Naive thymus-derived CD4-positive, alpha-beta T cell (primary cell): ENCODE results near the gene KCNE3. TPM values are rescaled to one million over a fixed set of nuclear protein-coding genes. Genes with fewer than 3 reads are reported as not detected.

Experiments used
- ATAC-seq: fragments of 150-1000 bp; cut with Tn5 transposase; 2 replicates; pipeline ENCODE4 v1.10.0; 2021; ENCODE audit warnings: mild to moderate bottlenecking, moderate library complexity
- CTCF ChIA-PET: fragments of 350-600 bp; sonication (Branson Sonifier 250); formaldehyde crosslinking; loops from one replicate; lab custom pipeline; 2021; ENCODE audit warnings: antibody characterized with exemption; lab: Charles Lee
- POLR2A ChIA-PET: fragments of 350-600 bp; sonication (Branson Sonifier 250); formaldehyde crosslinking; loops from one replicate; lab custom pipeline; 2021; ENCODE audit warnings: antibody characterized with exemption, inconsistent platforms; lab: Charles Lee
- DNase-seq, 9 donors: peaks; one replicate each; pipeline versions ENCODE4 v3.0.0 to v3.0.0-alpha.2; 2020 to 2022; ENCODE audit warnings: mixed read lengths in 1 of 9
- H3K27ac ChIP-seq: one replicate; pipeline ENCODE4 v1.7.0; 2013; ENCODE audit warnings: mild to moderate bottlenecking, low read depth, low read length, moderate library complexity
- H3K27me3 ChIP-seq, 2 donors: one replicate each; pipeline ENCODE4 v1.7.0; 2013; ENCODE audit warnings: low read length in 2 of 2, mild to moderate bottlenecking in 2 of 2, moderate library complexity in 2 of 2; ENCODE audit not compliant: control insufficient read depth in 2 of 2, insufficient read depth in 2 of 2
- H3K36me3 ChIP-seq, 3 experiments: 1 replicate in 2 of 3; 2 replicates in 1 of 3; pipeline ENCODE4 v1.7.0; 2013; ENCODE audit warnings: low read length in 3 of 3, mild to moderate bottlenecking in 3 of 3, moderate library complexity in 1 of 3; ENCODE audit not compliant: insufficient read depth in 3 of 3, control insufficient read depth in 2 of 3
- H3K4me1 ChIP-seq, 2 donors: one replicate each; pipeline ENCODE4 v1.7.0; 2013; ENCODE audit warnings: low read length in 2 of 2, mild to moderate bottlenecking in 2 of 2, moderate library complexity in 1 of 2; ENCODE audit not compliant: control insufficient read depth in 2 of 2, insufficient read depth in 2 of 2
- H3K4me3 ChIP-seq: 2 replicates; pipeline ENCODE4 v1.7.0; 2013; ENCODE audit warnings: mild to moderate bottlenecking, low read length
- H3K9me3 ChIP-seq, 3 experiments: 1 replicate in 2 of 3; 2 replicates in 1 of 3; pipeline ENCODE4 v1.7.0; 2013; ENCODE audit warnings: low read length in 3 of 3; ENCODE audit not compliant: control insufficient read depth in 2 of 3
- H3K27ac Mint-ChIP-seq, 9 donors: one replicate each; pipeline ENCODE4 v1.8.0; 2020 to 2022; ENCODE audit warnings: mixed read lengths in 9 of 9, mild to moderate bottlenecking in 8 of 9, moderate library complexity in 5 of 9, inconsistent platforms in 2 of 9
- H3K27me3 Mint-ChIP-seq, 5 donors: one replicate each; pipeline ENCODE4 v1.8.0; 2021 to 2022; ENCODE audit warnings: mixed read lengths in 5 of 5, mild to moderate bottlenecking in 1 of 5
- H3K36me3 Mint-ChIP-seq, 5 donors: one replicate each; pipeline ENCODE4 v1.8.0; 2020 to 2022; ENCODE audit warnings: mixed read lengths in 5 of 5, mild to moderate bottlenecking in 3 of 5, inconsistent platforms in 1 of 5
- H3K4me1 Mint-ChIP-seq, 7 donors: one replicate each; pipeline ENCODE4 v1.8.0; 2020 to 2022; ENCODE audit warnings: mixed read lengths in 7 of 7, mild to moderate bottlenecking in 3 of 7, inconsistent platforms in 1 of 7
- H3K4me3 Mint-ChIP-seq, 10 donors: one replicate each; pipeline ENCODE4 v1.8.0; 2020 to 2022; ENCODE audit warnings: mild to moderate bottlenecking in 10 of 10, mixed read lengths in 10 of 10, moderate library complexity in 6 of 10, inconsistent platforms in 2 of 10
- H3K9me3 Mint-ChIP-seq, 11 donors: one replicate each; pipeline ENCODE4 v1.8.0; 2020 to 2022; ENCODE audit warnings: mixed read lengths in 11 of 11, mild to moderate bottlenecking in 4 of 11, inconsistent platforms in 1 of 11, moderate library complexity in 1 of 11
- intact Hi-C, 2 donors: fragments of 100-400 bp; cut with micrococcal nuclease; formaldehyde crosslinking; loops; one replicate each; pipeline ENCODE4 v1.15.1; 2023
- polyA plus RNA-seq, 2 donors: library from polyadenylated mRNA; unstranded; fragments of 300-500 nt; fragmentation: Illumina TruSeq; gene quantifications; one replicate each; pipeline ENCODE4 v1.2.3, GENCODE V29; 2021
- total RNA-seq, 6 experiments: library from RNA in 5 of 6; stranded (reverse) in 5 of 6; gene quantifications; 1 replicate in 5 of 6; 2 replicates in 1 of 6; pipeline ENCODE4 v1.2.3 and lab custom pipeline; 2021 to 2026

The KCNE3 gene
- total and polyA plus RNA-seq, 7 experiments from 2014 or later: 0.27 to 16.4 (median 0.97) TPM; not detected in 3

DNA sequence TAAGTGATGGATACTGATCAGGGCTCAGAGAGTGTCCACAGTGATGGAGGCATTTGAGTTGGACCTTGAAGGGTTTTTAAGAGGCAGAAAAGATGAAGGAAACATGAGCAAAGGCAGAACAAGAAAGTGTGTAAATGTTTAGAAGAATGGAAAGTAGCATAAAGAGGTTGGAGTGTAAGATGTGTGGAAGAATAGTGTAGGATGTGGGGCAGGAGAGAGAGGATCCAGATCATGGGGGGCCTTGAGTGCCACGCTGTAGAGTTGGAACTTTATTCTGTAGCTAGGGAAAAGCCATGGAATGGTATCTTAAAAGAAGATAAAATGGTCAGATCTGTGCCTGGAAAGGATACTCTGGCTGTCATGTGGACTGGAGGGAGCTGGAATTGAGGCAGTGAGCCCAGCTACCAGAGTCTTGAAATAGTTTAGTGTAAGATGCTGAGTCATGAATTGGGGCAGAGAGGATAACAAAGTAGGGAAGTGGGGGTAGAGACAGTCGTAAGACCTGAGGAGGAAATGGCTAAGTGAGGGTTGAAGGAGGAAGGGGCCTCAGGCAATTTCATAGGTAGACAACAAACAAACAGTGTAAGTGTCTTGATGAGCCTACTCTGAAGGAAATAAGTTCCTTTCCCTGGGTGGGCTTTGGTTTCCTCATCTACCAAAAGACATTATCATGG, 6.7 kb downstream of the KCNE3 start:
- Mint-ChIP-seq H3K4me3 (no peak overlapping the region), H3K36me3 (no peaks in the 10 kb centered on the region), H3K9me3 (no peaks in the 10 kb centered on the region), H3K27me3 (peaks cover 12 to 17% (median 14%) of the 10 kb centered on the region in 5 donors), H3K27ac (no peak overlapping the region), H3K4me1 (no peaks in the 10 kb centered on the region)
- no peak for DNase-seq
- Histone ChIP-seq H3K27ac (no peak overlapping the region), H3K36me3 (no peaks in the 10 kb centered on the region), H3K4me3 (no peak overlapping the region), H3K27me3 (no peaks in the 10 kb centered on the region), H3K4me1 (no peaks in the 10 kb centered on the region), H3K9me3 (no peaks in the 10 kb centered on the region)
- CTCF ChIA-PET: interaction anchor here (0.6 to 0.9 kb wide), 2 partner anchors 11 to 70 kb away, joined by 4 read pairs; no protein-coding TSS in a partner anchor
- POLR2A ChIA-PET: no interaction called here
- intact Hi-C loops: no loop called here
- ATAC-seq: peak; percentile 63

DNA sequence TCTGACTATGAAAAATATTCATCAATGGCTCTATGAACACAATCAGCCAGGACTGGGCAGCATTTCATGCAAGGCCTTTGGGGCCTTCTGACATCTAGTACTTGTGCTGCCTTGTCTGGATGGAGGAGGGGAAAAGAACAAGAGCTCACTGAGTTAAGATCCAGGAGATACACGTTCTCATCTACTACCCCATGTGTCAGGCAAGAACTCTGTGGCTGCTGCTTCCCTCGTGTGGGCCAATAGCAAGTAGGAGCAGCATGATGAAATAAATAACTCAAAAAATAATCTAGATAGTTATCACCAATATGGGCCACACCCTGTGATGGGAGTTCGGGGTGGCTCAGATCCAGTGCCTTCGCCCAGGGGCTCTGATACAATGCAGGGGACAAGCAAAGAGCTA, 7.3 kb downstream of the KCNE3 start:
- peak; percentile 42 for ATAC-seq
- ChIA-PET POLR2A (no interaction called here), CTCF (interaction anchor here (0.6 to 0.9 kb wide), 2 partner anchors 10 to 70 kb away, joined by 4 read pairs; no protein-coding TSS in a partner anchor)
- no peak for DNase-seq
- Mint-ChIP-seq H3K27ac (no peak overlapping the region), H3K36me3 (no peaks in the 10 kb centered on the region), H3K9me3 (no peaks in the 10 kb centered on the region), H3K4me3 (no peak overlapping the region), H3K27me3 (peaks cover 8 to 12% (median 11%) of the 10 kb centered on the region in 5 donors), H3K4me1 (no peaks in the 10 kb centered on the region)
- intact Hi-C loops: no loop called here
- H3K27ac ChIP-seq: no peak overlapping the region
- no peaks in the 10 kb centered on the region for H3K4me1 ChIP-seq
- no peaks in the 10 kb centered on the region for H3K27me3 ChIP-seq
- no peak overlapping the region for H3K4me3 ChIP-seq
- no peaks in the 10 kb centered on the region for H3K36me3 ChIP-seq
- no peaks in the 10 kb centered on the region for H3K9me3 ChIP-seq

GRCh38 chr11:74459584-74459983, 7.8 kb downstream of the KCNE3 start:
- POLR2A ChIA-PET: no interaction called here
- no peak overlapping the region for H3K4me3 Mint-ChIP-seq
- no peak overlapping the region for H3K27ac ChIP-seq

DNA sequence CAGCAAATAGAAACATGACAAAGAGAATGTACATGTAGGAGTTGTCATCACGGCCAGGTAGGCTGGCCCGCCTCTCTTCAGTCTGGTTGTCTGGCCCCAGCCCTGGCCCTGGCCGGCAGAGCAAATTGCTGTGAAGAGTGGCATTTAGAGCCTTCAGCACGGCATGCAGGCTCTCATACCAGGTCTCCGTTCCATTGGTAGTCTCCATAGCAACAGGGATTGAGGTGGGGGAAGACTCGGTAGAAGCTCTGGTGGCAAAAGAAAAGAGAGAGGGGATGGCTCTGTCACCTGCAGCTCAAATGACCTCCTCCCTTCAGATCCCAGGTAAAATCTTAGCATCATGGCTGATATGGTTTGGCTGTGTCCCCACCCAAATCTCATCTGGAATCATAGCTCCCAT, 10.0 kb downstream of the KCNE3 start:
- CTCF ChIA-PET: no interaction called here
- H3K36me3 Mint-ChIP-seq: no peaks in the 10 kb centered on the region
- Histone ChIP-seq H3K4me1 (no peaks in the 10 kb centered on the region), H3K36me3 (no peaks in the 10 kb centered on the region), H3K9me3 (no peaks in the 10 kb centered on the region), H3K27ac (no peak overlapping the region), H3K4me3 (no peak overlapping the region), H3K27me3 (no peaks in the 10 kb centered on the region)
- H3K4me1 Mint-ChIP-seq: peaks cover 0 to 6% (median 3%) of the 10 kb centered on the region in 7 donors
- POLR2A ChIA-PET: no interaction called here
- ATAC-seq (no peak), DNase-seq (no peak)
- no peak overlapping the region for H3K27ac Mint-ChIP-seq
- H3K9me3 Mint-ChIP-seq: no peaks in the 10 kb centered on the region
- peaks cover 0 to 7% (median 6%) of the 10 kb centered on the region in 5 donors for H3K27me3 Mint-ChIP-seq
- no peak overlapping the region for H3K4me3 Mint-ChIP-seq
- intact Hi-C loops: loop anchor here in 1 of 2 donors (10.0 kb wide), 1 partner anchor 277 kb away; the partner anchor contains the start of gene CHRDL2

More at GRCh38 chr11:74459584-74459983, 7.8 kb downstream of the KCNE3 start:
- H3K36me3 ChIP-seq: no peaks in the 10 kb centered on the region
- no peaks in the 10 kb centered on the region for H3K9me3 ChIP-seq
- Mint-ChIP-seq H3K27ac (no peak overlapping the region), H3K36me3 (no peaks in the 10 kb centered on the region), H3K4me1 (no peaks in the 10 kb centered on the region), H3K27me3 (peaks cover 4 to 7% (median 7%) of the 10 kb centered on the region in 5 donors), H3K9me3 (no peaks in the 10 kb centered on the region)
- DNase-seq: no peak
- H3K27me3 ChIP-seq: no peaks in the 10 kb centered on the region
- ATAC-seq: peak; percentile 42
- no peak overlapping the region for H3K4me3 ChIP-seq
- no peaks in the 10 kb centered on the region for H3K4me1 ChIP-seq
- intact Hi-C loops: loop anchor here in 1 of 2 donors (10.0 kb wide), 1 partner anchor 275 kb away; the partner anchor contains the start of gene CHRDL2
- CTCF ChIA-PET: interaction anchor here (0.6 kb wide), 1 partner anchor 69 kb away, joined by 4 read pairs; no protein-coding TSS in a partner anchor

GRCh38 chr11:74453373-74453975, 13.9 kb downstream of the KCNE3 start:
- POLR2A ChIA-PET: interaction anchor here (0.9 to 1.2 kb wide), 3 partner anchors 38 to 55 kb away, joined by 3 read pairs; partner anchors contain the start of gene LIPT2
- CTCF ChIA-PET: interaction anchor here (0.5 to 7.0 kb wide), 18 partner anchors 9 to 283 kb away, joined by 3 to 63 read pairs (median 5); partner anchors contain the start of genes C2CD3, LIPT2 and PGM2L1
- H3K27me3 Mint-ChIP-seq: peaks cover 0 to 10% (median 7%) of the 10 kb centered on the region in 5 donors
- no peaks in the 10 kb centered on the region for H3K27me3 ChIP-seq
- intact Hi-C loops: loop anchor here (1.0 to 10.0 kb wide), 3 partner anchors 40 to 281 kb away; partner anchors contain the start of genes CHRDL2 (in 1 of the 2) and LIPT2 (in 1 of the 2)
- H3K27ac Mint-ChIP-seq: no peak overlapping the region
- peak; percentile 65 for ATAC-seq
- no peak overlapping the region for H3K27ac ChIP-seq
- DNase-seq: peak in 8 of 9 donors; percentile 7 to 59 (median 44)
- H3K4me1 ChIP-seq: no peaks in the 10 kb centered on the region
- no peaks in the 10 kb centered on the region for H3K36me3 ChIP-seq
- H3K9me3 ChIP-seq: no peaks in the 10 kb centered on the region
- no peak overlapping the region for H3K4me3 ChIP-seq
- H3K4me3 Mint-ChIP-seq: no peak overlapping the region
- H3K9me3 Mint-ChIP-seq: no peaks in the 10 kb centered on the region
- H3K4me1 Mint-ChIP-seq: peaks cover 0 to 6% (median 5%) of the 10 kb centered on the region in 7 donors
- H3K36me3 Mint-ChIP-seq: no peaks in the 10 kb centered on the region

GRCh38 chr11:74452366-74452765, 15.0 kb downstream of the KCNE3 start:
- no peak for DNase-seq
- no peak for ATAC-seq
- H3K4me1 Mint-ChIP-seq: peaks cover 0 to 6% (median 5%) of the 10 kb centered on the region in 7 donors
- H3K36me3 ChIP-seq: no peaks in the 10 kb centered on the region
- CTCF ChIA-PET: interaction anchor here (0.6 to 7.0 kb wide), 11 partner anchors 10 to 197 kb away, joined by 3 to 63 read pairs (median 5); partner anchors contain the start of gene LIPT2
- no peak overlapping the region for H3K27ac ChIP-seq
- no peaks in the 10 kb centered on the region for H3K9me3 ChIP-seq
- H3K4me3 Mint-ChIP-seq: no peak overlapping the region
- H3K27ac Mint-ChIP-seq: no peak overlapping the region
- H3K9me3 Mint-ChIP-seq: no peaks in the 10 kb centered on the region
- peaks cover 0 to 10% (median 7%) of the 10 kb centered on the region in 5 donors for H3K27me3 Mint-ChIP-seq
- intact Hi-C loops: loop anchor here in 1 of 2 donors (10.0 kb wide), 1 partner anchor 282 kb away; the partner anchor contains the start of gene CHRDL2
- H3K4me1 ChIP-seq: no peaks in the 10 kb centered on the region
- H3K36me3 Mint-ChIP-seq: no peaks in the 10 kb centered on the region
- POLR2A ChIA-PET: interaction anchor here (1.2 kb wide), 1 partner anchor 41 kb away, joined by 3 read pairs; the partner anchor contains the start of gene LIPT2
- no peak overlapping the region for H3K4me3 ChIP-seq
- H3K27me3 ChIP-seq: no peaks in the 10 kb centered on the region
